ENCODE data around the gene HES4.
"Not testable (repeated sequence)": the region's sequence is repeated elsewhere in the genome, so short reads cannot be mapped to it uniquely, and the experiment has no call there.

HES4 gene

DNA sequence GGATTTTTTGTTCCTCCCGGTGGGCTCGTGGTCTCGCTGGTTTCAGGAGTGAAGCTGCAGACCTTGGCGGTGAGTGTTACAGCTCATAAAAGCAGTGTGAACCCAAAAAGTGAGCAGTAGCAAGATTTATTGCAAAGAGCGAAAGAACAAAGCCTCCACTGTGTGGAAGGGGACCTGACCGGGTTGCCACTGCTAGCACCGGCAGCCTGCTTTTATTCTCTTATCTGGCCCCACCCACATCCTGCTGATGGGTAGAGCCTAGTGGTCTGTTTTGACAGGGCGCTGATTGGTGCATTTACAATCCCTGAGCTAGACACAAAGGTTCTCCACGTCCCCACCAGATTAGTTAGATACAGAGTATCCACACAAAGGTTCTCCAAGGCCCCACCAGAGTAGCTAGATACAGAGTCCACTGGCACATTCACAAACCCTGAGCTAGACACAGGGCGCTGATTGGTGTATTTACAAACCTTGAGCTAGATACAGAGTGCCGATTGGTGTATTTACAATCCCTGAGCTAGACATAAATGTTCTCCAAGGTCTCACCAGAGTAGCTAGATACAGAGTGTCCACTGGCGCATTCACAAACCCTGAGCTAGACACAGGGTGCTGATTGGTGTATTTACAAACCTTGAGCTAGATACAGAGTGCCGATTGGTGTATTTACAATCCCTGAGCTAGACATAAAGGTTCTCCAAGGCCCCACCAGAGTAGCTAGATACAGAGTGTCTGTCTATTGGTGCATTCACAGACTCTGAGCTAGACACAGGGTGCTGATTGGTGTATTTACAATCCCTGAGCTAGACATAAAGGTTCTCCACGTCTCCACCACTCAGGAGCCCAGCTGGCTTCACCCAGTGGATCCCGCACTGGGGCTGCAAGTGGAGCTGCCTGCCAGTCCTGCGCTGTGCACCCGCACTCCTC is 17.8 kb upstream of the HES4 start:
- not testable (repeated sequence) for DNase-seq

DNA sequence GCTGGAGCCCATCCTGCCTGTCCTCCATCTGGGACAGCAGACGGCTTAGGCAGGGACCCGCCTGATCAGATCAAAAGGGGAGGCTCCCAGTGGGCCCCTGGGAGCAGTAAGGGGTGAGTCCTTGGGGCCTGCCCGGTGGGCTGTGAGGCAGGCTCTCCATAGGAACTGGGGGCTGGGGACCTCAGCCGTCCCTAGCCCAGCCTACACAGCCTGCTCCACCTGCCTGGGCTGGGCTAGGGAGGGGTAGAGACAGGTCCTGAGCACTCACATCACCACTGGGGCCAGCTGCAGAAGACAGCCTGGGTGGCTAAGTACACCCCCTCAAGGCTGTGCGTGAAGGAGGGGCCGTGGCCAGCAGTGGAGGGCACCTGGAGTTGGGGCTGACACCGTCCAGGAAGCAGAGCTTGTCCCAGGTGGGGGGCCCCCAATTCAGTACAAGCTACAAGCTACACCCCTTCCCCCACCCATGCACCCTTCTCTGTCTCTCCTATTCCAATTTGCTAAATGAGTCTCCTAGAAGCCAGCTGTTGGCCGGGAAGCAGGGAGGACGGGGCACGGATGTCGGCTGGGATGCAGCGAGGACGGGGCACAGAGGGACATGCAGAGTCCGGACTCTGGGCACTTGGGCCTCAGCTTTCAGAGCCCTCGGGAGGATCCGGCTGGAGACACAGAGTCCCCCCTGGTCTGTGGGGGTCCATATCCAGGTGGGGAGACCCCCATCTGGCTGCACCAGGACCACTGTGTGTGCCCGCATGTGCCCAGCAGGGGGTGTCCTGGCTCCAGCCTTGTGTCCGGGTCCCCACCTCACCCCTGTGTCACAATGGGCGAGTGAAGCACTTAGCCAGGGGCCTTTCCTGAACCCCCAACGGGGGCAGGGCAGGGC is 15.1 kb upstream of the HES4 start:
- DNase-seq = peak in 1 of 3 experiments; percentile 30

DNA sequence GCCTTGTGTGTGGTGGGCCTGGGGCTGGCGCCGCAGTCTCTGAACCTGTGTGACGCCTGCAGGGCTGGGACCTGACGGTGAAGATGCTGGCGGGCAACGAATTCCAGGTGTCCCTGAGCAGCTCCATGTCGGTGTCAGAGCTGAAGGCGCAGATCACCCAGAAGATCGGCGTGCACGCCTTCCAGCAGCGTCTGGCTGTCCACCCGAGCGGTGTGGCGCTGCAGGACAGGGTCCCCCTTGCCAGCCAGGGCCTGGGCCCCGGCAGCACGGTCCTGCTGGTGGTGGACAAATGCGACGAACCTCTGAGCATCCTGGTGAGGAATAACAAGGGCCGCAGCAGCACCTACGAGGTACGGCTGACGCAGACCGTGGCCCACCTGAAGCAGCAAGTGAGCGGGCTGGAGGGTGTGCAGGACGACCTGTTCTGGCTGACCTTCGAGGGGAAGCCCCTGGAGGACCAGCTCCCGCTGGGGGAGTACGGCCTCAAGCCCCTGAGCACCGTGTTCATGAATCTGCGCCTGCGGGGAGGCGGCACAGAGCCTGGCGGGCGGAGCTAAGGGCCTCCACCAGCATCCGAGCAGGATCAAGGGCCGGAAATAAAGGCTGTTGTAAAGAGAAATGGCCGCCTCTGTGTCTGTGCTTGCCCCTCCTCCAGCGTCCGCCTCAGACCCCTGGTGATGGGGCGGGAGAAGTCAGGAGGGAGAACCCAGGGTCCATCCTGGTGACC is 14.2 kb upstream of the HES4 start:
- DNase-seq = peak; percentile 44 to 72 (median 60)

DNA sequence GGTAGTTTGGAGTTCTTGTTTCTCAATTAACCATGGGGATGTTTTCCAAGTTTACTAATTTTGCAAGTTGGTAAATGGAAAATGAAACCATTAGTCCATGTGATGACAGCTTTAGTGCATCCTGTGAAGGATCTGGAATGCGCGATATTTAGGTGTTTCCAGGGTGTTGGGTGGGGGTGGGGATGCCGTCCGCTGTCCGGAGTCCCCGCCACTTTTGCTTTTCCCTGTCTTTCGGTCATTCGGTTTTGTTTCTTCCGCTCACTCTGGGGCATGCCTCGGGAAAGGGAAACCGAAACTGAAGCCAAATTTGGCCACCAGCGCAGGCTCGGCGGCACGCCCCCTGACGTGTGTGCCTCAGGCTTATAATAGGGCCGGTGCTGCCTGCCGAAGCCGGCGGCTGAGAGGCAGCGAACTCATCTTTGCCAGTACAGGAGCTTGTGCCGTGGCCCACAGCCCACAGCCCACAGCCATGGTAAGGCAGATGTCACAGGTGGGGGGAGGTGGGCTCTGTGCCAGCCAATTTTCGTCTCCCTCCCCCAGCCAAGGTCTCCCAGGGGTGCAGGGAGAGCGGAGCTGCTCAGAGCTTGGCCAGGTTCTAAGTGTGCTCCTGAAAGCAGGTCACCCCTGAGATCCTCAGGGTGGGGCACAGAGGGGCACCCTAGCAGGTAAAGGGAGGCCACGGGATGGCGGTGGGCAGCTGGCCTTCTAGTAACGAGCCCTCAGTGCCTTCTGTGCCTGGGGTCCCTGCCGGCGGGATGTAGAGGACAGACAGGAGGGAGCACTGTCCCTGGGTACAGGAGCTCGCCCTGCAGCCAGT is 13.4 kb upstream of the HES4 start, which contains the start of gene ISG15:
Gene ISG15, plus strand, starts transcription at position 393 of the 817 bp plus-strand sequence. Its CDS starts 77 bp downstream, at position 470.
- DNase-seq = peak; percentile 76 to 81 (median 76)

DNA sequence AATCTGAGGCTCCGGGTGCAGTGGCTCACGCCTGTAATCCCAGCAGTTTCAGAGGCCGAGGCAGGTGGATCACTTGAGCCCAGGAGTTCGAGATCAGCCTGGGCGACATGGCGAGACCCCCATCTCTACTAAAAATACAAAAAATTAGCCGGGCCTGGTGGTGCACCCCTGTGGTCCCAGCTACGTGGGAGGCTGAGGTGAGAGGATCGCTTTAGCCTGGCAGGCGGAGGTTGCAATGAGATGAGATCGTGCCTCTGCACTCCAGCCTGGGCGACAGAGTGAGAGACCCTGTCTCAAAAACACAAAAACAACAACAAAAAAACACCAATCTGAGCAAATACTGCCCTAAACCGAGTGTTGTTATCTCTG is 12.8 kb upstream of the HES4 start:
- DNase-seq = not testable (repeated sequence)

DNA sequence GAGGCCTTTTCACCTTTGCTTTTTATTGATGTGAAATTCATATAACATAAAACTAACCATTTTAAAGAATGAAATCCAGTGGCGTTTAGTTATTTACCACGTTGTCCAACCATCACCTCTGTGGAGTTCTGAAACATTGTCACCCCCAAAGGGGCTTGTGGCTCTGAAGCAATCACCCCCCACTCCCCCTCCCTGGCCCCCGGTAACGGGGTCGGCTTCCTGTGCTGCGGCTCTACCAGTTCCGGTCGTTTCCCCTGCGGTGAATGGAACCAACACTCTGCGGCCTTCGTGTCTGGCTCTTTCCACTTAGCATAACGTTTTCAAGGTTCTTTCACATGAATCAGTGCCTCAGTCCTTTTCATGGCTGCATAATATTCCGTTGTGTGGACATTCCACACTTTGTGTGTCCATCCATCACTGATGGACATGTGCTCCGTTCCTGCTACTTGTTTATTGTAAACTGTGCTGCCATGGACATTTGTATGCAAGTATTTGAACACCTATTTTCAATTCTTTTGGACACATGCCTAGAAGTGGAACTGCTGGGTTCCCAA is 11.6 kb upstream of the HES4 start:
- DNase-seq = no peak

DNA sequence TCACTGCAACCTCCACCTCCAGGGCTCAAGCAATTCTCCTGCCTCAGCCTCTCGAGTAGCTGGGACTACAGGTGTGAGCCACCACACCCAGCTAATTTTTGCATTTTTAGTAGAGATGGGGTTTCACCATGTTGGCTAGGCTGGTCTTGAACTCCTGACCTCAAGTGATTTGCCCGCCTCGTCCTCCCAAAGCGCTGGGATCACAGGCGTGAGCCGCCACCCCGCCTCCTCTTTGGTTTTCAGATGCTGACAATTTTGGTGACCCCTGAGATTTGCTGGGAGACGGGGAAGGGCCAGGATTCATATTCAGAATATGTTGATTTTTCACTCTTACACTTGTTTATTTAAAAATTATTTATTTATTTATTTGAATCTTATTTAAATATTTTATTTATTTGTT is 10.2 kb upstream of the HES4 start:
- DNase-seq = not testable (repeated sequence)

DNA sequence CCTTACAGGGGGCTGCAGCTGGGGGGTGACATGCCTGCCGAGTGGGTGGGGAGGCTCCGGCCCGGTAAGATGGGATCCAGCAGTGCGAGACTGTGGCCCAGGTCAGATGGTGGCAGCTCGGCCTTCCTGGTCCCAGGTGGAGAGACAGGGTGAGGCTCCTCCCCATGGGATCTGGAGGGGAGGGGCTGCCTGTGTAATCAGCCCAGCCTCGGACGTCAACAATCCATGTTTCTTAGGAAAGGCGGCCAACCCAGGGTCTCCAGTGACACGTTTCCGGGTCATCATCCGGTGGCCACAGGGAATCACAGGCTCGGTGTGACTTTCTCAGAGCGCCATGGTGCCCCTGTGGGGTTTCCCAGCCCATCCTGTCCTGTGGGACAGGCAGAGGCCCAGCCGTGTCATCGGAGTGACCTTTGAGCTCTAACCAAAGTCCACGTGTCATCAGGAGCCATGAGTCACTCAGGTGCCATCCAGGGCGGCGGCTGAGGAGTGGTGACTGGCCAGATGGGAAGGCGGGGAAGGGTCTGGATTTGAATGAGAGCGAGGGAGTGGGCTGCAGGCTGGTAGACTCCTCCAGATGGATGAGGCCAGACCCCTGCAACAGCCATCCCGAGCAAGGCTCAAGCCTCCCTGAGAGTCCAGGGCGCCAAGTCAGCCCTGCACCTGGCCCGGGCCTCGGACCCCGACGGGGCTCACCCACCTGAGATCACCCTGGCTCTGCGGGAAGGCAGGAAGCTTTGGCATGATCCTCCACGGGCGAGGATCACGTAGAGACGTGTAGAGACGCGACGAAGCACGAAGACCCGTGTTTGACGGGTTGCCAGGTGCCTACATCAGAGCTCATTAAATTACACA is 6.6 kb upstream of the HES4 start:
- DNase-seq = no peak

DNA sequence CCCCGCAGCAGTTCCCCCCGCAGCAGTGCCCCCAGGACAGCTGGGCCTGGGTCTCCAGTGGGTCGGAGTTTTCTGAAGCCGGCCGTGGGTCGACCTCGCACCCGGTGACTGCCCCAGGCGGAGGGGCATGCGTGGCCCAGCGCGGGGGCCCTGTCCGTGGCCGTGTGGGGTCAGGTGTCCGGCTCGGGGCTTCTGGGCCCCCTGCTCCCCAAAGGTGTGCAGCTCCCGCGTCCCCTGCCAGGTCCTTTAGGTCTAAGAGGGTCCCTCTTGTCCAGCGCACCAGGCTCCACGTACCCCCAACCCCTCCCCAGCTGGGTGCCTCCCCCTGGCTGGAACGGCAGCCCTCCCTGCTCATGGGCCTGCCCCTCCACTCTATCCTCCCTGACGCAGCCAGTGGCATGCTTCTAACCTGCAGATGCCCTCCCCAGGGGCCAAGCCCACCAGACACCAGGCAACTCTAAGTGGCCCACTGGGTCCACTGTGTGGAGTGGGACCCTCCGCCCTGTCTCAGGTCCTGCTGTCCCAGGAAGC is 5.9 kb upstream of the HES4 start:
- DNase-seq = no peak

DNA sequence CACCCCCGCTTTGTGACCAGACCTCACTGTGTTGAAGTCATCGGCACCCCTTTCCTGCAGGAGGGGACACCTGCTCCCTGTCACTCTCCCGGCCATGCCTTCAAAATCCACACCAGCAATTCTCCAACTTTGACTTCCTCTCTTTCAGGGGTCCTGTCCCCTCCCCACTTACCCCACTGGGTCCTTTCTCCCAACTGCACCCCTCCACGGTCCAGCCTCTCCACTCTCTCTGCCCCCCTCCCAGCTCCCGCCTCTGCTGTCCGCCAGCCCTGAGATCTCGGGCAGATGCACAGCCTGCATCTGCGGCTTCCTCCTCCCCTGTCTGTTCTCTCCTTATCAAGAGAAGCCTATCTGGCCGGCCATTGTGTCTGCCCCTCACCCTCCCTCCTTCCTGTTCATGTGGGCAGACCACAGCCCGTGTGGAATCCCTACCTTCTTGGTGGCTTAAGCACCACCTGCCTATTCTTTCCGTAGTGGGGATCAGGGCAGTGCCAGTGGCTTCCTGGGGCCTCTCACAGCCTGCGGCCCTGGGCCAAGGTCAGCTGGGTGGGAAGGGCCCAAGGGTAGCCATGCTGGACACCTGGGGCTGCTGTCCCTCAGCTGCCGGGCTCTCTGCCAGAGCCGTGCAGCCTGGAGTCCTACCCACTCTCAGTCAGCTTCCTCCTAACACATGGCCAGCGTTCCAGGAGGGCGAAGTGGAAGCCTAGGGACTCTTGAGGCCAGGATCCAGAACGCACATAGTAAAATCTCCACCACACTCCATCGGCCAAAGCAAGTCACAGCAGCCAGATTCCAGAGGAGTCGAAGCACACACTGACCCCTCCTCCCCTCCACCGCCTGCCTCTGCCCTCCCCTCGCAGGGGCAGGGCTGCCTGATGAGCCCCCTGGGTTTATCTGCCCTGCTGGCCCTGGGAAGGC is 5.1 kb upstream of the HES4 start:
- DNase-seq = peak in 1 of 3 experiments; percentile 38

DNA sequence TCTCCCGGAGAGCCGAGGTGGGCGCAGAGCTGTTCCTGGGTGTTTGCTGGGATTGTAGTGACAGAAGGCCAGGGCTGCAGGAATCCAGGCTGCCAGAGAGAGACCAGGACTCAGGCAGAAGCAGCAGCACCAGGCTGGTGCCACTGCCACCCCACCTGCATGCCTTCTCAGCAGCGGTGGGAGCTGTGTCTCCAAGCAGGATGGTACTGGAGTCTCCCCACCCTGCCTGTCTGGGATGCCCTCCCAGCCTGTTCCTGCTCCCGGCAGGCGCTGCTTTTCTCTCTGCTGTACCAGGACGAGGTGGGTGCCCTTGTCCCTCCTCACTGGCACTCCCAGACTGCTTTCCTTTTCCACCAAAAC is 4.5 kb upstream of the HES4 start:
- no peak for DNase-seq

DNA sequence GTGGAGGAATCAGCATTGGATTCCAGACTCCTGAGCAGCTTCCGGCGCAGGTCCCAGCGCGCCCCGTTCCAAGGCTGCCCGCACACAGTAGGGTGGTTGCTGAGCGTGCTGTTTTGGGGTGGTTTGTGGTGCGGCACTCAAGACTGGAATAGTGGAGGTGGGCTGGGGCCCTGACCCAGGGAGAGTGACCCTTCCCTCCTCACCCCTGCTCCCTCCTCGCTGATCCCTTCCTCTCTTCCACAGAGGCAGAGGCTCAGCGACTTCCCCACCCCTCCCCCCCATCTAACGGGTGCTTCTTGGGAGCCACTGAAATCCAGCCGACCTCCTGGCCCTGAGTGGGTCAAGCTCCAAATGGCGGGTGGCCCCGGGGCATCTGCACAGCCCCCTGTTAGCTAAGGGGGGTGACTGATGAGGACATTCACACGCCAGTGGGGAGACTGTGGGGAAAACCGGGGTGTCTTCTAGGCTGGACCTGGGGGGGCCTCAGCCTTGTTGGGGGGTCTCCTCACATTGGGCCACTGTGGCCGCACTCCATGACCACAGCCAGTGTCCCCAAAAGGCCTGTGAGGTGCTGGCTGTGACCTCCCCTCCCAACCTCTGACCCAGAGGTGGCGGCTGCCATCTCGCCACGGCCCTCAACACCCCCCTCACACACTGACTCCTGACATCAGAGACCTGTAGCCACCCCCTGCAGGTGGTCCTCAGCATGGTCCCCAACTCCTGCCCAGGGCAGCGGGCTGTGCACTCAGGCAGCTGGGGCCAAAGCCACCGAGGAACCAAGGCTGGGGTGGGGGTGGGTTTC is 3.9 kb upstream of the HES4 start:
- no peak for DNase-seq

DNA sequence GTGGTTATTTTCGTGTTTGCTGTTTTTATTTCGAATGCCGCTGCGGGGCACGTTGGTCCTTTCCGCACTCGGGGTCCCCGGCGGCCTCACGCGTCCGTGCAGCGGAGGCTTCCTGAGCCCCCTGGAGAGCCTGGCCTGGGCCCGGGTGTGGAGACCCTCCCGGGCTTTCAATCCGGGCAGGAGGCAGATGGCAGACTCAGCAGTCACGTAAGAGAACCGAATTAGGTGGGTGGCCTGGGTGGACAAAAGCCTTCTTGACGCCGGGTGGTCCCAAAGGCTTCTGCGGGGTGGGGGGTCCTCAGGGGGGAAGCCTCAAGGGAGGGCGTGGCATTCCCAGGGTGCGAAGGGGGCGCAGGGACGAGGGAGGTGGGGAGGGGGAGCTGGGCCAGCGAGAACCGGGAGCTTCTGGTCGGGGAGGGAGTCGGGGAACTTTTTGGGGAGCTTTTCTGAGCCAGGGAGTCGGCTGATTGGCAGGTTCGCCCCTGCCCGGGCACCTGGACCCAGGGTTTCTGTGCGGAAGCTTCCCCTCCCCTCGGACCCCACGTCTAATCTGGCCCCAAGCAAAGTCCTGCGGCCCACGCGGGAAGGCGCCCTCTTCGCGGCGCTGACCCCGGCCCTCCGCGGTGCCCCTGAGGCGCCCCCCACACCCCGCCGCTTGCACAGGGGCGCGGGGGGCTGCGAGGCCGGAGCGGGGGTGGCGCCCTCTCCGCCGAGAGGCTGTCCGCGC is 1.3 kb upstream of the HES4 start:
- DNase-seq = no peak

DNA sequence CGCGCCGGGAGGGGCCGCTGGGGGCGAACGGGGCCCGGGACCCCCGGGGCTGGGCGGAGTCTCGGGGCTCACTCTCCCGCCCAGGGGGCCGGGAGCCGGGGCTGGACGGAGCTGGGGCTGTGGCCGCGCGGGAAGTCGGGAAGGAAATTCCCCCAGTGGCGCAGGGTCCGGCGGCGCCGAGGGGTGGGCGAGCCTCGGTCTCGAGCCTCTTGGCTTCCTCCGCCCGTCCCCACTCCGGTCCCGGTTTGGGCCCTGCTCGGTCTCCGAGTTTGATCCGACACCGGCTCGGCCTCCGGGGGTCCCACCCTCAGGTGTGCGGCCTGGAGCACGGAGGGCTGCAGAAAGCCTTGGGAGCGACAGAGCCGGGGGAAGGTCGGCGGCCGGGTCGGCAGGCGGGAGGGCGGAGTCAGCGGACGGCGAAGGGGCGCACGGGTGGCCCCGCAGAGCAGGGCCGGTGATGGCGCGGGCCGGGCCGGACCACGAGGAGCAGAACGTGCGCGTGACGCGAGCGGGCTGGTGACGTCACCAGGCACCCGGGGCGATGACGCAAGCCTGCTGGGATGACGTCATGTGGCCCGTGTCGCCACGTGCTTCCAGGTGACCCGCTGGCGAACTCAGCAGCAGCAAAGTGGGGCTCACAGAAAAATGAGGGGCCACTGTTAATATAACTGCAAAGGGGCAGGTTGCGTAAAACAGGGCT is 610 bp upstream of the HES4 start:
- DNase-seq = peak in 2 of 3 experiments; percentile 82 to 87

DNA sequence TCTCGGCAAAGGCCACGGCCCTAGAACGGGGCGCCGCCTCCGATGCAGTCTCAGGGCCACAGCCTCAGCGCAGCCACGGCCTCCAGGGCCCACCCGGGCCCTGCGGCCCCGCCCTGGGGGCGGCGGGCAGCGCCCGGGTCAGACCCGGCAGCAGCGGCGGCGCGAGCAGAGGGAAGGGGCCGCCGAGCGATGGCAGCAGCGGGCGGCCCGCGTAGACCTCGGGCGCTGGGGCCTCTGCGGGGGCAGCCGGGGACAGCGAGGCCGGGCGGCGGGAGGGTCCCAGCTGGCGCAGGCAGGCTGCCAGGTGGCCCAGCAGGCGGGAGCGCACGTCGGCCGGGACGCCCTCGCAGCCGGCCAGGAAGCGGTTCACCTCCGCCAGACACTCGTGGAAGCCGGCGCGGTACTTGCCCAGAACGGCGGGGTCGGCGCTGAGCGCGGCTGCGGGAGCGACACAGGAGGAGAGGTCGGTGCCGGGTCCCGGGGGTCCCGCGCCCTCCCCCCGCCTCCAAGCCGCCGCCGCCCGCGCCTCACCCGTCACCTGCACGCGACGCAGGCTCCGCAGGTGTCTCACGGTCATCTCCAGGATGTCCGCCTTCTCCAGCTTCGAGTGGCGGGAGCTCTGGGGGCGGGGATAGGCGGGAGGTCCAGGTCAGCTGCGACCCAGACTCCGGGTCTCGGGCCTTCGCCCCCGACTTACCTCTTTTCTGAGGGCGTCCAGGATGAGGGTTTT is 737 bp downstream of the HES4 start:
- DNase-seq = peak in 2 of 3 experiments; percentile 60 to 67

DNA sequence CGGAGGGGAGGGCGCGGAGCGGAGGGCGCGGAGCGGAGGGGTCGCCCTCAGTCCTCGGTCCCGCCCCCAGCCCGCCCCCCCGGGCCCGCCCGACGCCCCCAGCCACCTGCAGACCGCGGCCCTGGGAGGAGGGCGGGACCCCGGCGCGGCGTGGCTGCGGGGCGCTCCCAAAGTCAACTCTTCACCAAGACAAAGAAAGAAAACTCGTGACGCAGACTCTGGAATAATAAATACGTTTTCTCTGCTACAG is 1.2 kb downstream of the HES4 start:
- DNase-seq = peak in 2 of 3 experiments; percentile 57 to 73

Data from NCI-H1417 (cell line).